GM18519 (cell line): ENCODE results near the gene CKAP5.
"Not testable (repeated sequence)": the region's sequence is repeated elsewhere in the genome, so short reads cannot be mapped to it uniquely, and the experiment has no call there.

ENCODE experiments used
- ATAC-seq: cut with Tn5 transposase; IDR thresholded peaks from one replicate; pipeline ENCODE4 v1.9.1; 2021; ENCODE audit warnings: mild to moderate bottlenecking, moderate library complexity; ENCODE audit not compliant: unreplicated experiment, low FRiP score

CKAP5 gene

DNA sequence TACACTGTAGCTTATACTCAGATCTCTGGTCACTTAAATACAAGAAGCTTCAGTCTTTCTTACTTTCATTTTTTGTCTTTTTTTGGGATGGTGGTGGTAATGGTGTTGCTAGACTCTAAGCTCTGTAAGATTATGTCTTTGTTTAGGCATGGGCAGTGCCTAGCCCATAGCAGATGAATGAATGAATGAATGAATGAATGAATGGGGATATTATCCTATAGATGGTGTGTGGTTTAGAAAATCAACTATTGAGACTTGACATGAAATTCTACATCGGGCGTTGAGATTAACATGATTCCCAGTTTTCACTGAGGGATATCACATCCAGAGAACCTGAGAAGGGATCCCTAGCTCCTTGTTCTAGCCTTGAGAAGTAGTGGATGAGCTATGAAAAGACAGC, 9.8 kb upstream of the CKAP5 start:
- ATAC-seq: no peak

DNA sequence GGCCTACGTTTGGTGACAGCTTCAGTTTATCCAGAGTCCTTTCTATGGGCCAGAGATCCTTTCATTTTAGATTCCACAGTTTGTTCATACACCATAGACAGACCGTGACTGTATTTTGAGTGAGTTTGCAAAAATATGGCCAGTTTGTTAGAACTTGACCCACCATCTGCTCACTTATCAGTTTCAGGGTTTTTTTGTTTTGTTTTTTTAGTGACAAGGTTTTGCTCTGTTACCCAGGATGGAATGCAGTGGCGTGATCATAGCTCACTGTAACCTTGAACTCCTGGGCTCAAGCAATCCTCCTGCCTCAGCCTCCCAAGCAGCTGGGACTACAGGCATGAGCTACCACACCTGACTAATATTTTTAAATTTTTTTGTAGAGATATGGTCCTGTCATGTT, 9.1 kb upstream of the CKAP5 start:
- no peak for ATAC-seq

DNA sequence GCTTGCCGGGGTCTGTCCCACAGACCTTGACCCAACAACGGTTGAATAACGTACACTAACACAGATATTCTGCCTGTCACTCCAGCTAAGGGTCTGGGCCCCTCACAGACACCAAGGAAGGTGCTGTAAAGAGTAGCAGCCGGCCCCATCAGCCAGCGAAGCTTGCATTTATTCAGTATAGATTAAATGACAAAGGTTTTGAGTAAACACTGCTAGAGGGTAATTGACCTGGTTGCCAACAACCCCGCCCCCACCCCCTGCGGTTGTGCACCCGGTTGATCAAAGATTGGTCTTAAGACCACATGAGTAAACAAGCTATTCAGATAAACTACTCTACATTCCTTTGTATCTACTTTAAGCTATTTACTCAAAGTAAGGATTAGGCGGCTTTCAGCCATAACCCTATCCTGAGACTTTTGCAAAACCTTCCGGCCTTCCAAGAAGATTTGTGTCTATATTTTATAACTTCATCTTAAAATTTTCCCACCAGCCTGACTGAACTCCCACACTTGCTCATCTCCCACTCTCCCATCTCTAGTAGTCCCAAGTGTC, 4.8 kb upstream of the CKAP5 start:
- ATAC-seq: no peak

DNA sequence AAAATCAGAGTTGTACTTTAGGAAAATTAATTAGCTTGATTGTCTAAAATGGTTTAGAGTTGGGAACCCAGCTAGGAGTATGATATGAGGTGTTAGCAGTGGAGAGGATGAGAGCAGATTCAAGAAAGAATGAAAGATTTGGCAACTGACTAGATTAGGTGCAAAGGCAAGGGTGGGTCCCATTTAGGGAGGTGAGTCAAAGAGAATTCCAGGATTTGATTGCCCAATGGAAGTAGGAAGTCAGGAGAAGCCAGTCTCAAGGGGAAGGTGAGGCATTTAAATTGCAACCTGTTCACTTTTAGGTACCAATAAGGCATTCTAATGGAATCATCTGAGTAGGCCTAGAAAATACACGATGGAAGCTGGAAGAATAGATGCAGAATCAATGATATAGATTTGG, 3.6 kb upstream of the CKAP5 start:
- ATAC-seq: no peak

DNA sequence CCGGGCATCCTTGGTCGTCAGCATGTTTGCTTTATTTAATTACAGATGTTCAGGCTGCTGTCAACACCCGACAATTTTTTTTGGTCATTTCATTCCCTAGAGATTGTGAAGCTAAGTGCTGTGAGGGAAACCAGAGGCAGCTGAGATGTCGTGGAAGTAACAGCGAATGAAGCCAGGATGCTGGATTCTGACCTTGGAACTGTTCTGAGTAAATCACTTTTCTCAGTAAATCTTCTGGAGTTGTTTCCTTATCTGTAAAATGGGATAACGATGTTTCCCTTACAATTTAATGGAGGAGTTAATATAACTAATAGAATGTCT, 390 bp upstream of the CKAP5 start:
- ATAC-seq: no peak

DNA sequence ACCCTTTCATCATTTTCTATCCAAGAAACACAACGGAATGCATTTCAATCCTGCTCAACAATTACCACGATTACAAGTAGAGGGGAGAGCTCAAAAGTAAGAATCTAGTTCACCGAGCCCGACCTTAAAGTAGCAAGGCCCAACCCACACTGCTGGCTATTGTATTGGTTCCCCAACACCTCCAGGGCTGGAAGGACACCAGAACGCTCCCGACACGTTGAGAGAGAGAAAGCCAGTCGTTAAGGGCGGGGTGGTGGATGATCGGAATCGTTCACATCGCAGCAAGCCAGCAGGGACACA, 690 bp downstream of the CKAP5 start:
- no peak for ATAC-seq

DNA sequence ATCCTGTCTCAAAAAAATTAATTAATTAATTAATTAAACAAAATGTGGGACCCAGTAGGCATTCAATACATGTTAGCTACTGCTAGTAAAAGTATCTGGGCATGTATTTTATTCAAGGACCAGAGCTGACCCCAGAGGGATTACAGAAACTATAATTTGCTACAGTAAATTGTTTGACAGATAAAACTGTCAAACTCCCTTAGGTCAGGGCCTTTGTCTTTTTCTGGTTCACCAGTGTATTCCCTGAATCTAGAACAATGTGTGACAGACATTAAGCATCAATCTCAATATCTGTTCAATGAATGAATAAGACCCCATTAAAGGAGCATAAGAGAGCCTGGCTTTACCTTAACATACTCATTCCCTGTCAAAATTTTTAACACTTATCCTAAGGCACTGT, 6.0 kb downstream of the CKAP5 start:
- no peak for ATAC-seq

DNA sequence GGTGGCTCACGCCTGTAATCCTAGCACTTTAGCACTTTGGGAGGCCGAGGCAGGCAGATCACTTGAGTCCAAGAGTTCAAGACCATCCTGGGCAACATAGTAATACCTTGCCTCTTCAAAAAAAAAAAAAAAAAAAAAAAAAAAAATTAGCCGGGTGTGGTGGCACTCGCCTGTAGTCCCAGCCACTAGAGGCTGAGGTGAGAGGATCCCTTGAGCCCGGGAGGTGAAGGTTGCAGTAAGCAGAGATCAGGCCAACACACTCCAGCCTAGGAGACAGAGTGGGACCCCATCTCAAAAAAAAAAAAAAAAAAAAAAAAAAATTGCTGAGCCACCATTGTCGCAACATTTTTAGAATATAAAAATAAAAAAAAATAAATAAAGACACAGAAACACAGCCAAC, 7.6 kb downstream of the CKAP5 start:
- no peak for ATAC-seq

DNA sequence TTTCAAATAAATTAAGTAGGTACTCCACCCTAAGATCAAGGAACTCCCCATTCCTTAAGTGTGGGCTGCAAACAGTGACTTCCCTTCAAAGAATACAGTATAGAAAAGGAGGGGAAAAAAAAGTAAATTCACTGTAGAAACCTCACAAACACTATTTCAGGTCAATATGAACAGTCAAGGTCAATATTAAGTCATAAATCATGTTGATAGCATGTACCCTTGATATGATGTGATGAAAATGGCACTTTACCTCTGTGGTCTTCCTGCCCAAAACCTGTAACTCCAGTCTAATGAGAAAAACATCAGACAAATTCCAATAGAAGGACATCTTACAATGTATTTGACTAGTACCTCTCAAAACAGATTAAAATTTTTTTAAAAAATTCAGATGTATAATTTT, 8.2 kb downstream of the CKAP5 start:
- no peak for ATAC-seq

DNA sequence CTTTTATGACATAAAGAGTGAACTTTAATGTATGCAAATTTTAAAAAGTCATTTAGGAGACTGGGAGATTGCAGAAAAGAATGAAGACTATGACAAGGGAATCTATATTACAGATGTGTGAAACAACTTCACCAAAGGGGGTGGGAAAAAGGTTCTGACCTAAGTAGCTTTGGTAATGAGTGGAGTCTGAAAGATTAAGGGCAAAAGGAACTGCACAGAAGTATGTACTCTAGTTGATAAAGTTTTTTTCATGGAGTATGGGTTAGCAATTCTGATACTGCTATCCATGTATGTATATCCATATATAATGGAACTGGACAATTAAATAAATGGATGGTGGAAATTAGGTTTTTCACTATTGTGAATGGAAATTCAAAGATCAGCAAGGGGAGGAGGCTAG, 9.2 kb downstream of the CKAP5 start:
- ATAC-seq: no peak

DNA sequence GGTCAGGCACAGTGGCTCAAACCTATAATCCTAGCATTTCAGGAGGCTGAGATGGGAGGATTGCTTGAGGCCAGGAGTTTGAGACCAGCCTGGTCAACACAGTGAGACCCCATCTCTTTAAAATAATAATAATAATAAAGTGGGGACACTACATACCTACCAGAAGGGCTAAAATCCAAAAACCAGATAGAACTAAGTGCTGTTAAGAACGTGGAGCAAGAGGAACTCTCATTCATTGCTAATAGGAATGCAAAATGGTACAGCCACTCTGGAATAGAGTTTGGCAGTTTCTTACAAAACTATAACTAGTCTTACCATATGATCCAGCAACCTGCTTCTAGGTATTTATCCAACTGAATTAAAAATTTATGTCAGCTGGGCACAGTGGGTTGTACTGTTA, 9.6 kb downstream of the CKAP5 start:
- ATAC-seq: no peak

DNA sequence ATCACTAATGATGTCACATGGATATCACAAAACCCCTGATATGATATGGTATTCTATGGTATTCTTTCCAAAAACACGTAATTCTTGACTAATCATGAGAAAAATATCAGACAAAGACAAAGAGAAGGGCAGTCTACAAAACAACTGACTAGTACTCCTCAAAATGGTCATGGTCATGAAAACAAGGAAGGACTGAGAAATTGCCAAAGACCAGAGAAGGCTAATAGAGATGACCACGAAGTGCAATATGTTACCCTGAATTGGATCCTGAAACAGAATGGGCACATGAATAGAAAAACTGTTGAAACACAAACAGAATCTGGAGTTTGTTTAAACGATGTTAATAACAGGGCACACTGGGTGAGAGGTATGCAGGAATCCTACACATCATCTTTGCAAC, 10.2 kb downstream of the CKAP5 start:
- ATAC-seq: no peak

DNA sequence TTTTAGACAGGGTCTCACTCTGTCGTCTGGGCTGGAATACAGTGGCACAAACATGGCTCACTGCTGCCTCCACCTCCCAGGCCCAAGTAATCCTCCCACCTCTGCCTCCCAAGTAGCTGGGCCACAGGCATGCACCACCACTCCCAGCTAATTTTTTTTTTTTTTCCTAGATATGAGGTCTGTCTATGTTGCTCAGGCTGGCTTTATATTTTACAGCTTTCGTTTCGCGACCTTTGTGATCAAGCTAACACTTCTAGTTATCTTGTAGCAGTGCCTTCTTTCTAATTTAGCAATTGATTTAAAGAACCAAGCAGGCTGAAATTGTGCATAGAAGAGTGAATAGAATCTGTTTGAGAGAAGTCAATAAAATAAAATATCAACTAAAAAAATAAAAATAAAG, 11.3 kb downstream of the CKAP5 start:
- ATAC-seq: no peak

DNA sequence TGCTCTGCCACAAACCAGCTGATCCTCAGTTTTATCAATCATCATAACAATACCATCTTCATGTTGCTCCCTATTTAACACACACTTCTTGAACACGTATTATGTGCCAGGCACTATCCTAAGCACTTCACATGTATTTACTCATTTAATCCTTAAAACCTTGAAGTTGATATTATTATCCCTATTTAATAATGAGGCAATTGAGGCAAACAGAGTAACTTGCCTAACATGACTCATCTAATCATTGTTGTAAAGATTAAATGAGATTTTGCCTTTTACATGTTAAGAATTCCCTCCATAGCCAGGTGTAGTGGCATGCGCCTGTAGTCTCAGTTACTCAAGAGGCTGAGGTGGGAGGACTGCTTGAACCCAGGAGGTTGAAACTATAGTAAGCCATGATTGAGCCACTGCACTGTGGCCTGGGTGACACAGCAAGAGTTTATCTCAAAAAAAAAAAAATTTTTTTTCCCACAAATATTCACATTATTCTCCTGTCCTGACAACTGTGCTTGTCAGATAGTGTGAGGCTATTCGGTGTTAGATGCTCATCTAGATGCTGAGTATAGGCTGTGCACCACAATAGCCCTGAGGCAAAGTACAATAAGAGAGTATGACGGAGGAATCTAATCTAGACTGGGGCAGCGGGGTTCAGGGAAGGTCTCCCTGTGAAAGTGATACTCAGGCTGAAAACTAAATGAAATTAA, 13.4 kb downstream of the CKAP5 start:
- no peak for ATAC-seq

DNA sequence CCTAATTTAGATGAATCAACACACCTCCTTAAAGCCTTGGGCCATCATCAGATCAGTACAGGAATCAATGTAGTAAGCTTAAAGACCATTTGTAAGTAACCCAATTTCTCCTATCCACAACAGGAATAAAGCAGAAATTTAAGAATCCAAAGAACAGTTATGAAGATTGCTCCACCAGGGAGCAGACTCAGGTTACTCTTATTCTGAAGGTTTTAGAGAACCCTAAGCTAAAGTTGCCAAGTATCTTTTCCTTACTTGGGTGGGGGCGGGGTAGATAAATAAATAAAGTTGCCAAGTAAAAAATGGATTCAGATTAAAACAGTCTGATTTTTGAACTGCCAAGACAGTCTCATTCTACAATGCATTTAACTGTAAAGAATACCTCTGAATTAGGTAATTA, 18.1 kb downstream of the CKAP5 start:
- no peak for ATAC-seq

DNA sequence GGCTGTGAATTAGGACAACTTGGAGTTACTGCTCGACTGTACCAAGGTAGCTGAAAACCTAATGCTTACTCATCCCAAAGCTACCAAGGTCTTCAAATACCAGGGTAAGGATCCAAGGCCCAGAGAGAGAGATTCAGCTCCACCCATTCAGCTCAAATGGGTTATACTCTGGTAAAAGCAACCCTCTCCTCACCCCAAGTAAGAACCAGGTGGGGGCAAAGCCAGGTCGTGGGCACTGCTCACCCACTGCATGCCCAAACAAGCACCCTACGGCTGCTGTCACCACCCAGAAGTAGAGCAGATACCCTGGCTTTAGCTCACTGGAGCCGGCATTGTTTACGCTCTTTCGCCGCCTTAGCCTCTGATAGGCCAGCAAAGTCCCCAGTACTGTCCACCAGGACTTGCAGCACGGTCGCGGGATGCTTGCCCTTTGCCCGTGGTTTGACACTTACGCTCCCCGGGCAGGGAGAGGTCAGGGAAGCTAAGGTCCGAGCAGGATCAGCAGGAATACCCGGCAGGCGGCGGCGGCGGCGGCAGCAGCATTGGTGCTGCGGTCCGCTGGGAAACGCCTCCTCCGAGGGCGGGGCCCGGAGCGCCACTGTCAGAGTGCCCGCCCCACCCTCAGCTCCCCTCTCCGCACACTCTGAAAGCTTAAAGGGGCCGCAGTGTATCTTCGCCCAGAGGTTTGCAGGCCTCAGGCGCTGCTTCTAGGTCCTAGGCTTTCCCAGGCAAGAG, 19.6 kb downstream of the CKAP5 start:
- no peak for ATAC-seq

DNA sequence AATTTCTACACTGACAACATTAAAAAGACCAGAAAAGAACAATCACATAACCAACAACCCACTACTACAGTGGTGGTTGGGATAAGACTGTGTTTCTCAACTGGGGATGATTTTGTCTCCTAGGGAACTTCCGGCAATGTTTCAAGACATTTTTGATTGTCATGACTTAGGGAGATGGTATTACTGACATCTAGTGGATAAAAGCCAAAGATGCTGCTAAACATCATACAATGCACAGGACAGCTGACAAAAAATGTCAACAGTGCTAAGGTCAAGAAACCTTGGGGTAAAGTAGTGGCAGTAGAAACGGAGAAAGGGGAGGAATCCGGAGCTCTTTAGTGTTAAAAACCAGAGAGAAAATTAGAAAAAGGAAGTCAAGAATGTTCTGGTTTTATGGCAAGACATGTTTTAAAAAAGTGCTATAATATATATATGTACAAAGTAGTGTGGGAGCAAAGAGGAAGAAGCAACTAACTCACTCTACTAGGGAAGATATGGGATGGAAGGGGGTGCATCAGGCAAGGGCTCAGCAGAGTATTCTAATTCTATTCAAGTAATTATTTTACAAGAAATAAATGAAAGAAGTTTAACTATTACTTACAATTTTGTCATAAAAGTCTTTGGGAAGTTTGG, 37.2 kb downstream of the CKAP5 start:
- no peak for ATAC-seq

DNA sequence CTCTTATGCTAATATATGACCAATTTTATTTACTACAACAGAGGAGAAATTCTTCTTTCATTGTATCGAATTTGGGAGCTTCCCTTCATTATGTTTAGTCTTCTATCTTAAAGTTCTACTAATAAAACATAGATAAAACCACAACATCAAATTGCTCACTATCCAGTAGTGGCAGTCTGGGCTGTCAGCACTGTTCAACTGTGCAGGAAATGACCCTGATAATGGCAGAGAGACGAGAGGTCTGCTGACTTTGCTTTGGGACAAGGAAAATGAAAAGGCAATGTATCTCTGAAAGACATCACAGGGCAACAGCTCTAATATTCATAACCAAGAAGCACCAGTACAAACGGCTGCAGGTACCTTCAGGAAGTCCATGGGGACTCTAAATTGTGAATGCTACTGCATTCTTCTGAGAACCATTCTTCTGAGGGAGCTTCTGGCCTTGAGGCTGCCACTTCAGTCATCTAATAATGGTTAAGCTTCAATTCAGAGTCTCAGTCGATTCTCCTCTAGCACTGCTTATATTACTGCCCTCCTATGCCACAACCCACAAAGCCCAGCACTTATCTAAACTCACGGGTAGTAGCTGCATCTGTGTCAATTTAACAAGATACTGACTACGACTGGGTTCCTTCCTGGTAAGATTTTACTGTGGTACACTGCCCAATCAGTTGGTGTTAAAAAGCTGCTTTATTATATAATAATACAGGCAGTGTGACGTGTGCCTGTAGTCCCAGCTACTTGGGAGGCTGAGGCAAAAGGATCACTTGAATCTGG, 44.2 kb downstream of the CKAP5 start:
- no peak for ATAC-seq

DNA sequence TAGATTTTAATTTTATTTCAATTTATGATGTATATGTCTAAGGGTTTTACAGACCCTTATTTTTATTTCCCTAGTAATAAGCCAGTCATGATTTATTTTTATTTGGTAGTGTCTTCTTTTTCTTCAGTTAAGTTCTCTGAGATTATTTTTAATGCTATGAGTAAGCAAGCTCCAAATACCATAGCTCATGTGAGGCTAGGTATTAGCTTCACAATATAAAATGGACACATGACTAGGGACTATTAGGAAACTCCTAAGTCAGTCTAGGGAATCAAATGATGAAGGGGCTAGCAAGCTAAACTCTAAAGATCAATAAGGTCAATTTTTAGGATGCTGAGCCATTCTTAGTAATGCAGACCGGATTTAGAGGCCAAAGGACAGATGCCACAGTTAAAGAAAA, 45.9 kb downstream of the CKAP5 start:
- no peak for ATAC-seq

DNA sequence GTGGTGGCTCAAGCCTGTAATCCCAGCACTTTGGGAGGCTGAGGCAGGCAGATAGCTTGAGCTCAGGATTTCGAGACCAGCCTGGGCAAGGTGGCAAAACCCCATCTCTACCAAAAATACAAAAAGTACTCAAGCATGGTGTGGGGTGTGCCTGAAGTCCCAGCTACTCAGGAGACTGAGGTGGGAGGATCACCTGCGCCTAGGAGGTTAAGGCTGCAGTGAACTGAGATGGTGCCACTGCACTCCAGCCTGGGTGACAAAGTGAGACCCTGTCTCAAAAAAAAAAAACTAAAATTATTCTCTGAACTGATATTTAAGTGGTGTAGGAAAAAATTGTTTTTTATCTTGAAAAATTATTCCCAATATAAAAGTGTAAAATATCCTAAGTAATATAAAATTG, 46.4 kb downstream of the CKAP5 start:
- ATAC-seq: not testable (repeated sequence)

DNA sequence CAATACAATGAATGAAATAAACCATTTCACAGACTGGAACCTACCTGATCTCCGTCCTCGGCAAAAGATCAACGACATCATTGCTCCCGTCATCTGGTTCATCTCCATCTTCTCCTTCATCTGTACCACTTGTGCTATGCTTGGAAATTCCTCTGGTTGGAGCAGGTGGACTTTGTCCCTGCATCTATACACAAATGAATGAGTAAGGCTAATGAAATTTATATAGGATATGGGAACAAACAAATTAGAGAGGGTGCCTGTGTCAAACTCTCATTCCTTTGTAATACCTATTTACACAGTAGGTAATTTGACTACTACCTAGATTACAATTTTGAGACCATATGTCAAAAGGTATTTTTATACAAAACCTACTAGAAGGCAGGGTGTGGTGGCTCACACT, 67.7 kb downstream of the CKAP5 start:
- ATAC-seq: no peak
